HG02763 (cell line): Measurements from ENCODE around the gene TCAF2.
"Not testable (repeated sequence)": the region's sequence is repeated elsewhere in the genome, so short reads cannot be mapped to it uniquely, and the experiment has no call there.

Experiments
- ATAC-seq: cut with Tn5 transposase; IDR thresholded peaks from one replicate; pipeline ENCODE4 v1.9.1; 2021; ENCODE audit warnings: mild to moderate bottlenecking, moderate library complexity; ENCODE audit not compliant: unreplicated experiment

TCAF2 gene

DNA sequence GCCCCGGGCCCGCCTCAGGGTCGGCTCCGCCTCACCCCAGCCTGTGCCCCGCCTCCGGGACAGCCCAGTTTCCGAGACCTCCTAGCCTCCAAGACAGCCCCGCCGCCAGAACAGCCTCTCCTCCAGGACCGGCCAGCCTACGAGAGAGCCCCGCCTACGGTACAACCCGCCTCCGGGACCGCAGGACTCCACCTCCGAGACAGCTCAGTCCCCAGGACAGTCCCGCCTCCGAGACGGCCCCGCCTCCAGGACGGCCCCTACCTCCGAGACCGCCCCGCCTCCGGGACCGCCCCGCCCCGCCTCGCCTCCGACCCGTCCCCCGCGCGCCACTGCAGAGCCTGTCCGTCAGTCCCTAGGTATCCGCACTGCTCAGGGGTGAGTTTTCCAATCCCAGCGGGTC is at the start of gene TCAF2:
TCAF2 (plus strand) TSS at position 329 of the 400 bp plus-strand sequence.
- ATAC-seq: peak; percentile 84

- not testable (repeated sequence) for ATAC-seq
These were observed 49.3 kb upstream of the TCAF2 start, which contains the start of gene CTAGE15 for GRCh38 chr7:143571501-143571900. CTAGE15 (plus strand) TSS chr7:143571801; CDS start chr7:143571818, 17 bp downstream.

DNA sequence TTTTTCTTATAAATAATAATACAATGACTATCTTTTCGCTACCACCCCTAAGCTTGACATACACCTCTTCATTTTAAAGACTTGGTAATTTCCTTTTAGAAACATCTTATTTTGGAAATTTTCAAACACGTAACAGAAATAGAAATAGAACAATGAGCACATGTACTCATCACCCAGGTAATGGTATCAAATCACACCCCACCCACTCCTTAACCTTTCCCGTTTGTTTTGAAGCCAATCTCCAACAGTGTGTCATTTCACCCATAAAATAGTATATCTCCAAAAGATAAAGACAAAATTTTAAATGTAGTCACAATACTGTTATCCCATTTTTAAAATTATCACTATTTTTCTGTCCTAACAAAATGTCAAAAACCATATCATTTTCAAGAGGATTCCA is 32.6 kb upstream of the TCAF2 start:
- not testable (repeated sequence) for ATAC-seq

DNA sequence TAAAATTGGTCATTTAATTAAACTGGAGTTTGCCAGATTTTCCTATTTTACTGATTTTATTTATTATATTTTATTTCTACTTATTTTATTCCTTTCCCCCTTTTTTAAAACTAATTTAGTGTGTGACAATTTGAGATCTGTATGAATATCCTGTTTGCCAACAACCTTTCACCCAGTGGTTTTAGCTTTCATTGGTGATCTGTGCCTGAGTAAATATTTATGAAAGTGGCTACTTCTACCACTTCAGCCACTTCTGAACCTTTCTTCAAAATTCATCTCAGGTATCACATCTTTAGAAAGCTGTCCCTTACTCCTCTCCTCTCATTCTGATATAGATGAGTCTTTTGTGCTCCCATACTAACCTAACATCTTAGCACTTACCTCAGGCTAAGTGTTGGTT is 30.9 kb upstream of the TCAF2 start:
- not testable (repeated sequence) for ATAC-seq

GRCh38 chr7:143598086-143598485 is 22.7 kb upstream of the TCAF2 start:
- ATAC-seq: not testable (repeated sequence)

DNA sequence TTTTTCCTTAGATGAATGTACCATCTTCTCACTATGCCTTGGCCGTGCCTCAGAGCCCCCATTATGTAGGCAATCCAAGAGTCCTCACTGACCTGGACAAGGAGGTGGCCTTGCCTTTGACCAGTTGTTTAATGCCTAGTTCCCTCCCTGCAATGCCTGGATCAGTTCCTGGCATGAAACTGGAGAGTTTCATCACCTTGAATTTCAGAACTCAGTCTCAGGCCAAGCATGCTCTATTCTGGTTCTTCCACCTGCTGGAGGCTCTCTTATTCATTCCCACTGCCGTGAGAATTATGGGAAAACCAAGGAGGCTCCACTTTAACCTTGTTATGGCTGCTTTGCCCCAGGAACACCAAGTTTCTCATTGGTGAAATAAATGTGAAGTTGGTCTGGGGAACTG is 17.2 kb upstream of the TCAF2 start:
- not testable (repeated sequence) for ATAC-seq

DNA sequence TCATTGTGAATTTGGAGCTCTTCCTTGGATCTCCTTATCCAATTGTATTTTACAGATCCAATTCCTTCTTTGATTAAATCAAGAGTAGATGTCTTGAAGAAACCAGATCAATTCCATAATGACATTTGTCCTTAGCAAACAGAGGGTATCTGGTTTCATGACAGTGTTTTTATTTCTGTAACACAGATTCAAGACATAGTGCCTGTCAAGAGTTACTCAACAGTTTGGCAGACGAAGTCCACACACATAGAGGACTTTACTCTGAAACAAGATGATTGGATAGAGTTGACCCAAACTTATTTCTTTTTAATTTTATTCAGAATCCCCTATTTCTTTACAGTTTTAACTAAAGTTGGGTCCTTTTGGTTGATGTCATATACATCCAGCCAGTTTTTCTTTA is 14.7 kb upstream of the TCAF2 start:
- ATAC-seq: not testable (repeated sequence)

- not testable (repeated sequence) for ATAC-seq
These were observed 5.2 kb upstream of the TCAF2 start for GRCh38 chr7:143615545-143615944.

DNA sequence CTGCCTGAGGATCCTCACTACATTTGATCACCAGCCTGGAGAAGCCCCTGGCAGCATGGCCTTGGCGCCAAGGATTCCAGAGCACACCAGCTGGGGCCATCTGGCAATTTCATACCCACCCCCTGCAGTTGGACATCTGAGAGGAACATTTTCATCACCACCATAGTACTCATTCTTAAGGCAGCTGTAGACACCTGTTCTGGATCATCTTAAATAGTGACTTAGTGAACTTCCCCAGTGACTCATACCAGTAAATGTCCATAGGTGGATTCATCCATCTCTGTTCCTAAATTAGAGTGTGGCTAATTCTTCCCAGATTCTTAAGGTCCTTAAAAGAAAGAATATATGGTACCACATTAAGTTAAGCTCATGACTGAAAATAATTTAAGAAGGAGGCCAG is 3.6 kb upstream of the TCAF2 start:
- not testable (repeated sequence) for ATAC-seq

DNA sequence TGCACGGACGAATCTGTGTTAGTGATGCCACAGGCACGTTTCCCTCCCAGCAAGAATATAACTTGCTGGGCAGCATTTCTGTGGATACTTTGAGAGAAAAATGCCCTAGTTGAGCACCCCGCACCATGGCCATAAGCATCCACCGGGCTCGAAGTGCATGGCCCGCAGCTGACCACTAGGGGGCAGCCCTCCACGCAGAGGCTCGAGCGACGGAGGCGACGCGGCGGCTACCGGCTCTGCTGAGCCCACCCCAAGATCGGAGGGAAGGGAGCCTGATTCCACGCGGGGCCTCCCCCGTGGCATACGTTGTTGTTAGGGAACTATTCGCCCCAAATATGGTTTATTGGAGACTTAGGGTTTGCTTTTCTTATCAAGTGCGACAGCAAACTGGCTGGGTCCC is 716 bp upstream of the TCAF2 start:
- ATAC-seq: peak; percentile 14

DNA sequence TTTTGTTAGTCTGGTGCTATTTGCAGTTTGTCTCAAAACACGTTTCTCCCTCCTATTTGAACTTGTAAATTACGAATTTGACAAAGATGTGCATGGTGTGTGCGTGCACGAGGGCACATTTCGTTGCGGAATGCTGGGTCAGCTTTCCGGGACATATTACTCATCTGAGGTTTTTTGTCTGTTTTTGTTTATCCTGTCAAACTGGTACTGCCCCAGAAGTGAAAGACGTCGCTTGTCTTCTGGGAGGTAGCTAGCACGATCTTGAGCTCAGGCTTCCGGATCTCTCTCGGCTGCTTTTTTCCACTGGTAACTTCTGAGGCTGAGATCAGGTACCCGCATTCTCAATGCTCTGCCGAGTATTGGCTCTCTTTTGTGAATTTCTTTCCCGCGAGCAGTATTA is 401 bp downstream of the TCAF2 start:
- ATAC-seq: peak; percentile 37

GRCh38 chr7:143622130-143622529 is 1.4 kb downstream of the TCAF2 start:
- peak; percentile 24 for ATAC-seq

- not testable (repeated sequence) for ATAC-seq
These were observed 9.9 kb downstream of the TCAF2 start for GRCh38 chr7:143630653-143631052.

- not testable (repeated sequence) for ATAC-seq
These were observed 11.7 kb downstream of the TCAF2 start for GRCh38 chr7:143632506-143632905.

GRCh38 chr7:143633013-143633618 is 12.3 kb downstream of the TCAF2 start:
- ATAC-seq: not testable (repeated sequence)

DNA sequence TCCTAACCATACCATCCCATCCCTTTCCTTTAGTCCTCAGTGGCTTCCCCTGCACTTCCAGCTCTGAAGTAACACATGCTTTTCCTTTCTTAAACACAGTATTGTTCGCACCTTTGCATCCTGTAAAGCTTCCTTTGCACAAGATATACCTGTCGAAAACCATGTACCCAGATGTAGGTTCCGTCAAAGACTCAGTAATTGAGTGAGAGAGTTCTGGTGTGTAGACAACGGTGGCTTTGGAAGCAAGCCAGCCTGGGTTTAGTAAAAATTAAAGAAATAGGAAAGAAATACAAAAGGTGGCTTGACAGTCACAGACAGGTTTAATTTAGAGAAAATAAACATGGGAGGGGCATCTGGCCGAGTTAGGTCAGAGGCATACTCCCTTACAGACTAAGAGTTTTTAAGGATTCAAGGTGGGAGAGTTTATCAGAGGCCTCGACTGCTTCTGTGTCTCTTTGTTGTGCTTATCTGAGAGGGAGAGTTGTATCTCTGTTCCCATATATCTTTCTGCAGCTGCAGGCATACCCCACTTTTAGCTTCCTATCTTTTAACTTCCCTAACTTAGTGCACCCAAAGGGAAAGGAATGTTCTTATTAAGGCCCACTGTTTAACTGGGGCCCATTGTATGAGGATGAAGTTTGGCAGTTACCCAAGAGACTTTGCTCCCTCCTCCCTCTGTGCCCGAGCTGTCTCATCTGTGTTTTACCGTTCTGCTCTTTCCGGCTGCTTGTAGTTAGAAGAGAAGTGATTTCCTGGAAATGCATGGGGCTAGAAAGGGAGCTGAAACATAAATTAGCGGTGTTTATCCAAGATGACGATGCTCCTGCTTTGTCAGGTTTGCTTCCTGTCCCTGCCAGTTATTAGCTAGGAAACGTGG is 14.8 kb downstream of the TCAF2 start:
- not testable (repeated sequence) for ATAC-seq

DNA sequence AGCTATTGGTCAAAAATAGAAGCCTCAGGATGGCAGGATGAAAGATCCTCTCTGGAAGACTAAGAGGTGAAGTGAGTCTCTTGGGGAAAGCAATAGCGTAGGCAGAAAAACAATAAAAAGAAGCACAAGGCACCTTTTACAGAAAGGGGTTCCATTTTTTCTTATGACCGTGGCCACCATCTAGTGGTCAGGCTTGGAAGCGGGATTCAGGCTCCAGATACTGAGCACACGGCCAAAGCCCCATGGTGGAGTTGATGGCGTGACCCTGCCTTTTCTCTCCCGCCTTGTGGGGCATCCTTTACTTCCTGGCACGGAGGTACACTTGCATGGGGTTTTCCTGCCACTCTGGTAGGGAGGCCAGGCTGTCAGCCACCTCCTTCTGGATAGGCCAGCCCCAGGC is 18.6 kb downstream of the TCAF2 start:
- ATAC-seq: not testable (repeated sequence)

- not testable (repeated sequence) for ATAC-seq
These were observed 19.9 kb downstream of the TCAF2 start for GRCh38 chr7:143640528-143641189.

DNA sequence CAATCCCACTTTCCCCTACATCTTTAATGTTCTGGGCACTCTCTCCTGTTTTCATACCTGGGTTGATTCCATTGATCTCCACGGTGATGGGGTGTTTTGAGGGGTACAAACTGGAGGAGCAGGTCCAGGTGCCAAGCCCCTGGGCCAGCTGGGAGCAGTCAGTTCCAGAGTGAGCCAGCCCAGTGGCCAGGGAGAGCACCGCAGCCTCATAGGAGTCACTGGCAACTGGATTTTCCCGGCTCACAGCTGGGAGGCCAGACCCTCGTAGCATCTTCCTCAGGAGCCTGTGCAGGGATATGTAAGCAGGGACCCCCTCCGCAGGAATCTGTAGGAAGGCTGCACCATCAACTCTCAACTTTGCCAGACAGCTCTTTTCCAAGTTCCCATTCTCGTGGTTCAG is 25.8 kb downstream of the TCAF2 start:
- ATAC-seq: not testable (repeated sequence)

GRCh38 chr7:143649902-143650301 is 29.1 kb downstream of the TCAF2 start:
- not testable (repeated sequence) for ATAC-seq

- ATAC-seq: not testable (repeated sequence)
These were observed 29.7 kb downstream of the TCAF2 start for GRCh38 chr7:143650447-143650846.
